ENCODE results near the gene LIMK1.

- TF ChIP-seq CTCF (IDR thresholded peaks at IDR 0.05; ENCODE audit: borderline replicate concordance, extremely low read depth, low read length, poor library complexity, severe bottlenecking), result no peak
- TF ChIP-seq EZH2 (IDR thresholded peaks at IDR 0.05; ENCODE audit: borderline replicate concordance, low read depth, low read length, severe bottlenecking), result no peak
Measured at GRCh38 chr7:74092964-74093471, 9.4 kb downstream of the LIMK1 start.

Measured in DND-41 (cell line).